ENCODE measurements around the gene PRPF39. TPM values are rescaled to one million over a fixed set of nuclear protein-coding genes. Genes with fewer than 3 reads are reported as not detected.

PRPF39 gene
- total and polyA plus RNA-seq, 2 experiments from 2014 or later = 18.6 to 19.8 TPM

GRCh38 chr14:45039390-45039789 is 44.5 kb upstream of the PRPF39 start:
- Histone ChIP-seq H3K4me1 (ENCODE audit: insufficient read depth) (no peaks in the 10 kb centered on the region), H3K9me3 (ENCODE audit: low read depth) (no peaks in the 10 kb centered on the region), H3K27me3 (replicated peaks; ENCODE audit: insufficient read depth) (no peaks in the 10 kb centered on the region), H3K79me2 (ENCODE audit: insufficient read depth) (no peaks in the 10 kb centered on the region), H3K27ac (no peak overlapping the region), H3K9ac (no peak overlapping the region), H3K4me2 (ENCODE audit: unreplicated experiment) (no peak overlapping the region), H4K20me1 (ENCODE audit: insufficient read depth) (no peaks in the 10 kb centered on the region), H3F3A (ENCODE audit: insufficient read depth) (no peaks in the 10 kb centered on the region), H3K36me3 (ENCODE audit: low read depth) (peaks cover 8% of the 10 kb centered on the region; the same call in 1 of the 2 replicates), H3K4me3 (no peak overlapping the region), H2AFZ (no peak overlapping the region), H3K9me2 (ENCODE audit: insufficient read depth) (no peaks in the 10 kb centered on the region)
- no peak for DNase-seq
- 92 to 100% methylated on average over 2 of the region's 2 CpGs for WGBS, 2 experiments (ENCODE audit: low coverage in 1 of 2, low lambda C conversion rate in 2 of 2, missing lambda C conversion rate in 2 of 2)
- in situ Hi-C loops (cut with MboI) = no loop called here
- no peak for TF ChIP-seq EZH2 (IDR thresholded peaks at IDR 0.05; ENCODE audit: insufficient read depth, poor library complexity, severe bottlenecking)
- TF ChIP-seq EZH2phosphoT487 (IDR thresholded peaks at IDR 0.05; ENCODE audit: insufficient read depth, low read depth) = no peak

GRCh38 chr14:45041641-45042040 is 42.3 kb upstream of the PRPF39 start:
- H3K9ac ChIP-seq = no peak overlapping the region

GRCh38 chr14:45044638-45045037 is 39.3 kb upstream of the PRPF39 start:
- 80% methylated on average over 5 of the region's 5 CpGs for WGBS, 2 experiments (ENCODE audit: low coverage in 1 of 2, low lambda C conversion rate in 2 of 2, missing lambda C conversion rate in 2 of 2)

More at GRCh38 chr14:45041641-45042040, 42.3 kb upstream of the PRPF39 start:
- Histone ChIP-seq H3F3A (ENCODE audit: insufficient read depth) (no peaks in the 10 kb centered on the region), H3K9me3 (ENCODE audit: low read depth) (no peaks in the 10 kb centered on the region), H3K27ac (no peak overlapping the region), H3K79me2 (ENCODE audit: insufficient read depth) (no peaks in the 10 kb centered on the region), H2AFZ (no peak overlapping the region), H3K4me1 (ENCODE audit: insufficient read depth) (no peaks in the 10 kb centered on the region), H3K4me3 (no peak overlapping the region), H3K4me2 (ENCODE audit: unreplicated experiment) (no peak overlapping the region), H4K20me1 (ENCODE audit: insufficient read depth) (no peaks in the 10 kb centered on the region), H3K9me2 (ENCODE audit: insufficient read depth) (no peaks in the 10 kb centered on the region), H3K27me3 (replicated peaks; ENCODE audit: insufficient read depth) (no peaks in the 10 kb centered on the region), H3K36me3 (ENCODE audit: low read depth) (peaks cover 16% of the 10 kb centered on the region; the same call in 1 of the 2 replicates)
- TF ChIP-seq EZH2 (IDR thresholded peaks at IDR 0.05; ENCODE audit: insufficient read depth, poor library complexity, severe bottlenecking) = no peak
- no peak for DNase-seq
- 95 to 96% methylated on average over 5 of the region's 5 CpGs for WGBS, 2 experiments (ENCODE audit: low coverage in 1 of 2, low lambda C conversion rate in 2 of 2, missing lambda C conversion rate in 2 of 2)
- in situ Hi-C loops (cut with MboI) = no loop called here

GRCh38 chr14:45048385-45048784 is 35.5 kb upstream of the PRPF39 start:
- no peak for TF ChIP-seq EZH2phosphoT487 (IDR thresholded peaks at IDR 0.05; ENCODE audit: insufficient read depth, low read depth)
- no peak for TF ChIP-seq EZH2 (IDR thresholded peaks at IDR 0.05; ENCODE audit: insufficient read depth, poor library complexity, severe bottlenecking)
- H3K27ac ChIP-seq = no peak overlapping the region
- 100% methylated on average over 2 of the region's 2 CpGs for WGBS, 2 experiments (ENCODE audit: low coverage in 1 of 2, low lambda C conversion rate in 2 of 2, missing lambda C conversion rate in 2 of 2)
- no peak overlapping the region for H3K9ac ChIP-seq
- no peaks in the 10 kb centered on the region for H4K20me1 ChIP-seq (ENCODE audit: insufficient read depth)
- H3K4me2 ChIP-seq (ENCODE audit: unreplicated experiment) = no peak overlapping the region
- no peaks in the 10 kb centered on the region for H3K27me3 ChIP-seq (replicated peaks; ENCODE audit: insufficient read depth)
- in situ Hi-C loops (cut with MboI) = no loop called here
- no peaks in the 10 kb centered on the region for H3K79me2 ChIP-seq (ENCODE audit: insufficient read depth)
- no peaks in the 10 kb centered on the region for H3K9me3 ChIP-seq (ENCODE audit: low read depth)
- DNase-seq = no peak
- H2AFZ ChIP-seq = no peak overlapping the region
- no peaks in the 10 kb centered on the region for H3F3A ChIP-seq (ENCODE audit: insufficient read depth)
- peaks cover 20% of the 10 kb centered on the region; the same call in 1 of the 2 replicates for H3K36me3 ChIP-seq (ENCODE audit: low read depth)
- no peak overlapping the region for H3K4me3 ChIP-seq
- no peaks in the 10 kb centered on the region for H3K4me1 ChIP-seq (ENCODE audit: insufficient read depth)
- no peaks in the 10 kb centered on the region for H3K9me2 ChIP-seq (ENCODE audit: insufficient read depth)

More at GRCh38 chr14:45044638-45045037, 39.3 kb upstream of the PRPF39 start:
- Histone ChIP-seq H3K9me2 (ENCODE audit: insufficient read depth) (no peaks in the 10 kb centered on the region), H3F3A (ENCODE audit: insufficient read depth) (no peaks in the 10 kb centered on the region), H4K20me1 (ENCODE audit: insufficient read depth) (no peaks in the 10 kb centered on the region), H3K9ac (no peak overlapping the region), H3K9me3 (ENCODE audit: low read depth) (no peaks in the 10 kb centered on the region), H2AFZ (no peak overlapping the region), H3K36me3 (ENCODE audit: low read depth) (peaks cover 21% of the 10 kb centered on the region; the same call in 1 of the 2 replicates), H3K27me3 (replicated peaks; ENCODE audit: insufficient read depth) (no peaks in the 10 kb centered on the region), H3K4me3 (no peak overlapping the region), H3K4me2 (ENCODE audit: unreplicated experiment) (no peak overlapping the region), H3K4me1 (ENCODE audit: insufficient read depth) (no peaks in the 10 kb centered on the region), H3K27ac (no peak overlapping the region), H3K79me2 (ENCODE audit: insufficient read depth) (no peaks in the 10 kb centered on the region)
- in situ Hi-C loops (cut with MboI) = no loop called here
- no peak for DNase-seq
- TF ChIP-seq EZH2phosphoT487 (IDR thresholded peaks at IDR 0.05; ENCODE audit: insufficient read depth, low read depth) = no peak
- no peak for TF ChIP-seq EZH2 (IDR thresholded peaks at IDR 0.05; ENCODE audit: insufficient read depth, poor library complexity, severe bottlenecking)

GRCh38 chr14:45051180-45051579 is 32.7 kb upstream of the PRPF39 start:
- Histone ChIP-seq H4K20me1 (ENCODE audit: insufficient read depth) (no peaks in the 10 kb centered on the region), H3K9ac (no peak overlapping the region), H3K9me2 (ENCODE audit: insufficient read depth) (no peaks in the 10 kb centered on the region), H3K27me3 (replicated peaks; ENCODE audit: insufficient read depth) (no peaks in the 10 kb centered on the region), H3F3A (ENCODE audit: insufficient read depth) (no peaks in the 10 kb centered on the region), H3K4me1 (ENCODE audit: insufficient read depth) (no peaks in the 10 kb centered on the region), H3K9me3 (ENCODE audit: low read depth) (no peaks in the 10 kb centered on the region), H3K27ac (no peak overlapping the region), H3K4me3 (no peak overlapping the region), H3K4me2 (ENCODE audit: unreplicated experiment) (no peak overlapping the region), H2AFZ (no peak overlapping the region), H3K79me2 (ENCODE audit: insufficient read depth) (peaks cover 5% of the 10 kb centered on the region; the same call in 1 of the 2 replicates), H3K36me3 (ENCODE audit: low read depth) (peaks cover 14% of the 10 kb centered on the region)
- no peak for TF ChIP-seq EZH2 (IDR thresholded peaks at IDR 0.05; ENCODE audit: insufficient read depth, poor library complexity, severe bottlenecking)
- no peak for TF ChIP-seq EZH2phosphoT487 (IDR thresholded peaks at IDR 0.05; ENCODE audit: insufficient read depth, low read depth)
- in situ Hi-C loops (cut with MboI) = no loop called here
- peak; percentile 3 for DNase-seq
